Neural progenitor cell (in vitro differentiated cells): Measurements from ENCODE around the gene LRP6.

Experiments used
- CTCF ChIP-seq: fragments of 200-600 bp; sonication (generic); IDR thresholded peaks from 2 replicates; pipeline ENCODE4 v1.5.1; 2017; ENCODE audit warnings: antibody characterized with exemption, mild to moderate bottlenecking
- EZH2 ChIP-seq: fragments of 200-600 bp; sonication (generic); IDR thresholded peaks from 2 replicates; pipeline ENCODE4 v1.6.1; 2017; ENCODE audit warnings: antibody characterized with exemption, mild to moderate bottlenecking, moderate library complexity

- TF ChIP-seq CTCF = no peak
- TF ChIP-seq EZH2 = no peak
These were observed 36.6 kb downstream of the LRP6 start for GRCh38 chr12:12230275-12230674.
